ENCODE results near the gene DSCAM. TPM values are rescaled to one million over a fixed set of nuclear protein-coding genes. Genes with fewer than 3 reads are reported as not detected.

Gene DSCAM
- polyA plus RNA-seq, 1 experiment = 0.10 TPM

DNA sequence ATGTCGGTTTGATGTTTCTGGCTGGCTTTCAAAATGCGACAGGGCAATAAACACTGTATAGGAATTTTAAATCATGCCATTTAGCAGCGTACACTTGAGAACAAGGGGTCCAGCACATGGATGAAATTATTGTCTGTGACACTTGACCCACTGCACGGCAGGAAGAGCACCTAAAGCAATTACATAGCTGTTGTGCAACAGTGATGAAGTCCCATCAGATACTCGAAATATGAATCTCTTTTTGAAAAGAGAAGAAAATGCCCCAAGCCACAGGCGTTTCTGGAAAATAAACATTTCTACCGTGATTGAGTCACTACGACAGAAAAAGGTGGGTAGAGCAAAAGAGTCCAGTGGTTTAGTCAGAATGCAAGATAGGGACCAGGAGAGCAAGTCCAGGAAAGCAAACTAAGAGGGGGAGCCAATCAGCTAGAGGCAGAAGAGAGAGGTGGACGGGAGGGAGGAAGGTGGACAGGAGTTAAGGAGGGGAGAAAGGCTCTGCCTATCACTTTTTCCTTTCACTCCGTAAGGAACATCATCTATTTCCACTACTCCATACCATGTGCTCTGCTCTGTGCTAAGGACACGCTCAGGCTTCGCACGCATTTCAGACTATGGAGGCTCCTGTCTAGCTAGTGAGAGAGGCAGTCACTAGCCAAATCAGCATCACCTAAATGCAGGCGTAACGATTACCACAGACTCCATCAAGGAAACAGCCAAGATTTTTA is 6.4 kb downstream of the DSCAM start:
- Histone ChIP-seq H3K27me3 (ENCODE audit: control insufficient read depth, insufficient read depth, low read length) (no peaks in the 10 kb centered on the region), H3K36me3 (ENCODE audit: control insufficient read depth, insufficient read depth, low read length) (no peaks in the 10 kb centered on the region), H3K4me3 (ENCODE audit: low read depth, low read length) (no peak overlapping the region)
- ChIA-PET POLR2A (no interaction called here), CTCF (interaction anchor here (1.0 to 1.6 kb wide), 5 partner anchors 10 to 373 kb away, joined by 3 to 4 read pairs (median 3); no protein-coding TSS in a partner anchor)
- TF ChIP-seq, protein P1, sequence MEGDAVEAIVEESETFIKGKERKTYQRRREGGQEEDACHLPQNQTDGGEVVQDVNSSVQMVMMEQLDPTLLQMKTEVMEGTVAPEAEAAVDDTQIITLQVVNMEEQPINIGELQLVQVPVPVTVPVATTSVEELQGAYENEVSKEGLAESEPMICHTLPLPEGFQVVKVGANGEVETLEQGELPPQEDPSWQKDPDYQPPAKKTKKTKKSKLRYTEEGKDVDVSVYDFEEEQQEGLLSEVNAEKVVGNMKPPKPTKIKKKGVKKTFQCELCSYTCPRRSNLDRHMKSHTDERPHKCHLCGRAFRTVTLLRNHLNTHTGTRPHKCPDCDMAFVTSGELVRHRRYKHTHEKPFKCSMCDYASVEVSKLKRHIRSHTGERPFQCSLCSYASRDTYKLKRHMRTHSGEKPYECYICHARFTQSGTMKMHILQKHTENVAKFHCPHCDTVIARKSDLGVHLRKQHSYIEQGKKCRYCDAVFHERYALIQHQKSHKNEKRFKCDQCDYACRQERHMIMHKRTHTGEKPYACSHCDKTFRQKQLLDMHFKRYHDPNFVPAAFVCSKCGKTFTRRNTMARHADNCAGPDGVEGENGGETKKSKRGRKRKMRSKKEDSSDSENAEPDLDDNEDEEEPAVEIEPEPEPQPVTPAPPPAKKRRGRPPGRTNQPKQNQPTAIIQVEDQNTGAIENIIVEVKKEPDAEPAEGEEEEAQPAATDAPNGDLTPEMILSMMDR (IDR thresholded peaks at IDR 0.05; ENCODE audit: insufficient read depth, low read depth, low read length) = no peak
- no peak for DNase-seq (ENCODE audit: low read depth)

DNA sequence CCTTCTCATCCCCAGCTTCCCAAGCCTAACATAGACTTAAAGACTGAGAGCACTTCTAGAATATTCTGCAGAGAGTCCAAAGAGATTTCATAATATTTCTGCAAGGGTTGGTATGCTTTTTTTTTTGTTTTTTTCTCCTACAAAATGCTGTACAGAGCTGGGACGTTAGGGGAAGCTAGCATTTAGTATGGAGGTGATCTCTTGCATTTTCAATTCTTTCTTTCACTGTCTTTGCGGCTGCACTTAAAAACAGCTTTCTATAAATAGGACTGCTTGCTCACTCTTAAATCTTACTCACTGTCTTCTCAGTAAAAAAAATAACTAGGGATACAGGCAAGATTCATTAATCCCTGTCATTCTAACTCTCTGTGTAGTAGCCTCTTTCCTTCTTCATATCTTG is 7.4 kb downstream of the DSCAM start:
- TF ChIP-seq, protein P1 (IDR thresholded peaks at IDR 0.05; ENCODE audit: insufficient read depth, low read depth, low read length) = no peak
- Histone ChIP-seq H3K36me3 (ENCODE audit: control insufficient read depth, insufficient read depth, low read length) (no peaks in the 10 kb centered on the region), H3K4me3 (ENCODE audit: low read depth, low read length) (no peak overlapping the region), H3K27me3 (ENCODE audit: control insufficient read depth, insufficient read depth, low read length) (no peaks in the 10 kb centered on the region)
- ChIA-PET POLR2A (interaction anchor here (0.6 kb wide), 1 partner anchor 40 kb away, joined by 5 read pairs; no protein-coding TSS in a partner anchor), CTCF (interaction anchor here (1.4 to 1.6 kb wide), 3 partner anchors 9 to 373 kb away, joined by 3 read pairs; no protein-coding TSS in a partner anchor)
- DNase-seq (ENCODE audit: low read depth) = no peak

DNA sequence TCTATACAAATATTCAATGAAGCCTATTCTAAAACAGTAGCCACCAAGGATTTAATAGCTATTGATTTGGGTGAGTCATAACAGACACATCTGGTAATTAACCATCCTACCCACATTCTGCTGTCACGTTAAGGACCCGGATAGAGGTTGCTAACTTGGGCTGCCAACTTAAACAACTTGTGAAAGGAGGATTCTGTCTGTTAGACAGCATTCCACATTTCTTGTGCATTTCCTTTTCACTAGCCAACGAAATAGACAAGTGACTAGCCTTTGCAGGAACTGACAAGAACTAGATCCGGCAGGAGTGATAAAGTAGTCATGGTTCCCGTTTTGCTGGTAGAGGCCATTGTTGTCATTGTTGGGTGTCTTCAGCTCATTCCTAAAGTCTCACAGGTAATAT is 9.5 kb downstream of the DSCAM start:
- DNase-seq (ENCODE audit: low read depth) = no peak
- H3K27me3 ChIP-seq (ENCODE audit: control insufficient read depth, insufficient read depth, low read length) = no peaks in the 10 kb centered on the region
- H3K4me3 ChIP-seq (ENCODE audit: low read depth, low read length) = no peak overlapping the region
- TF ChIP-seq, protein P1 (IDR thresholded peaks at IDR 0.05; ENCODE audit: insufficient read depth, low read depth, low read length) = no peak
- CTCF ChIA-PET = no interaction called here
- H3K36me3 ChIP-seq (ENCODE audit: control insufficient read depth, insufficient read depth, low read length) = no peaks in the 10 kb centered on the region
- POLR2A ChIA-PET = no interaction called here

DNA sequence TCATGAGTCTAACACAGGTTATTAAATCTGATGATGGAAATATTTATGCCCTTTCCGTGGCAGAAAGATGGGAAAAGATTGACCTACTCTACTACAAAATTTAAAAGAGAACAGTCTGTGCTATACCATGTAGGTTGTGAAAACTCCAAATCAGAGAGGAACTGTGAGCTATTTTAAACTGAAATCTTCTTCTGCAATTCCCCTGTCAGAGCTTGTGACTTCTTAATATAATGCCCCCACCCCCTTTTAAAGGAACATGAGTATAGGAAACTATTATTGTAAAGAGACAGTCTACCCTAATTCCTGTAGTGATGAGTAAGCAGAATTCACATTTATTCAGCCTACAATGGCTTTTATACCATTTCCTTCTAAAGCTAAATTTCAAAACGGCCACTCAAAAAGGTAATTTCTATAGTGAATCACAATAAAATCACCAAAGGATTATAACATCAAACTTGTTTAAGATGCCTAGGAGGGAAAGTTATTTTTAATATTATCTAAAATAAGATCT is 11.7 kb downstream of the DSCAM start:
- TF ChIP-seq, protein P1 (IDR thresholded peaks at IDR 0.05; ENCODE audit: insufficient read depth, low read depth, low read length) = no peak
- ChIA-PET CTCF (interaction anchor here (0.5 to 0.9 kb wide), 2 partner anchors 8 to 133 kb away, joined by 3 to 5 read pairs; no protein-coding TSS in a partner anchor), POLR2A (no interaction called here)
- no peak overlapping the region for H3K4me3 ChIP-seq (ENCODE audit: low read depth, low read length)
- no peaks in the 10 kb centered on the region for H3K27me3 ChIP-seq (ENCODE audit: control insufficient read depth, insufficient read depth, low read length)
- no peak for DNase-seq (ENCODE audit: low read depth)
- no peaks in the 10 kb centered on the region for H3K36me3 ChIP-seq (ENCODE audit: control insufficient read depth, insufficient read depth, low read length)

DNA sequence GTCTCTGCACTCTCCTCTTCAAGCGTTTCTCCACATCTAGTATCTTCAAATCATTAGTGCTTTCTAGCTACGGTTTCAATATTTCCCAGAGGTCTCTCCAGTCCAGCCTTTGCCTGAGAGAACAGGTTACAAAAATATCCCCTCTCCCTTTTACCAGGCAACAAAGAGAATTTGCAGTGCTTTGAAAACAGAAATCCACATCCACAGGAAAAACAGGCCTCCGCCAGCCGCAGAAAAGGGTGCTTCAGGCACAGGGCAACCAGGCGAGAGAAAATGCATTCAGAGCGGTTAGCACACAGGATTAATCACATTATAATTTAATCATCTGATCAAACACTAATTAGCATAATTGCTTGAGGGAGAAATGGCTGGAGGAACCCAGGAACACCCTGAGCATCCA is 13.8 kb downstream of the DSCAM start:
- POLR2A ChIA-PET = no interaction called here
- Histone ChIP-seq H3K27me3 (ENCODE audit: control insufficient read depth, insufficient read depth, low read length) (no peaks in the 10 kb centered on the region), H3K4me3 (ENCODE audit: low read depth, low read length) (no peak overlapping the region), H3K36me3 (ENCODE audit: control insufficient read depth, insufficient read depth, low read length) (no peaks in the 10 kb centered on the region)
- TF ChIP-seq, protein P1 (IDR thresholded peaks at IDR 0.05; ENCODE audit: insufficient read depth, low read depth, low read length) = no peak
- CTCF ChIA-PET = no interaction called here
- DNase-seq (ENCODE audit: low read depth) = no peak
